Gastrocnemius medialis (tissue), 4 donors: Measurements from ENCODE around the gene NRCAM.

Experiments
- POLR2A ChIP-seq, 2 donors: fragments of 450-650 bp; IDR thresholded peaks; one replicate each; pipeline ENCODE4 v1.6.1; 2017; ENCODE audit warnings: antibody characterized with exemption in 2 of 2, mild to moderate bottlenecking in 2 of 2, moderate library complexity in 2 of 2
- TF ChIP-seq, protein P1 (sequence below), 5 experiments: fragments of 450-650 bp in 3 of 5; fragments of 200-600 bp in 2 of 5; sonication (generic) in 2 of 5; IDR thresholded peaks in 4 of 5; conservative IDR thresholded peaks in 1 of 5; 1 replicate in 4 of 5; 2 replicates in 1 of 5; pipeline ENCODE4 v1.5.1; 2016 to 2019; ENCODE audit warnings: antibody characterized with exemption in 5 of 5, mild to moderate bottlenecking in 3 of 5, moderate library complexity in 3 of 5

DNA sequence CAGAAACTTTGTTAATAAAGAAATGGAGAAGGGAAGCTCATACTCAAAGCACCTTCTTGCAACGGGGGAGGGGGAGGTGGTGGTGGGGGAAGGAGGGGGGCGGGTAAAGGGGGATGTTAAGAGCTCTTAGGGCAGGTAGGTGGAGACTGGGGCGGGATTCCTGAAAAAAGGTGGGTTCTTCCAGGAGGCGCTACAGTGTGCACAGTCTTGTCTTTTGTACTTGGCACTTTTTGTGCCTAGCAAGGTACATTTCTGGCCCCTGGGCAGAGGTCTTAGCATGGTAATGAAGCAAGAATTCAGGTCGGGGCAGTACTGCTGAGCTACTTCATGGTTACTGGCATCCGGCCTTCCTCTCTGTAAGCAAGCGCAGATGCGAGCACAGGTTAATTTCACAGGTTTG lies 310.8 kb downstream of the NRCAM start:
- TF ChIP-seq, protein P1, sequence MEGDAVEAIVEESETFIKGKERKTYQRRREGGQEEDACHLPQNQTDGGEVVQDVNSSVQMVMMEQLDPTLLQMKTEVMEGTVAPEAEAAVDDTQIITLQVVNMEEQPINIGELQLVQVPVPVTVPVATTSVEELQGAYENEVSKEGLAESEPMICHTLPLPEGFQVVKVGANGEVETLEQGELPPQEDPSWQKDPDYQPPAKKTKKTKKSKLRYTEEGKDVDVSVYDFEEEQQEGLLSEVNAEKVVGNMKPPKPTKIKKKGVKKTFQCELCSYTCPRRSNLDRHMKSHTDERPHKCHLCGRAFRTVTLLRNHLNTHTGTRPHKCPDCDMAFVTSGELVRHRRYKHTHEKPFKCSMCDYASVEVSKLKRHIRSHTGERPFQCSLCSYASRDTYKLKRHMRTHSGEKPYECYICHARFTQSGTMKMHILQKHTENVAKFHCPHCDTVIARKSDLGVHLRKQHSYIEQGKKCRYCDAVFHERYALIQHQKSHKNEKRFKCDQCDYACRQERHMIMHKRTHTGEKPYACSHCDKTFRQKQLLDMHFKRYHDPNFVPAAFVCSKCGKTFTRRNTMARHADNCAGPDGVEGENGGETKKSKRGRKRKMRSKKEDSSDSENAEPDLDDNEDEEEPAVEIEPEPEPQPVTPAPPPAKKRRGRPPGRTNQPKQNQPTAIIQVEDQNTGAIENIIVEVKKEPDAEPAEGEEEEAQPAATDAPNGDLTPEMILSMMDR (IDR thresholded peaks at IDR 0.05 in 4 of 5, conservative IDR thresholded peaks at IDR 0.05 in 1 of 5) = no peak
- no peak for TF ChIP-seq POLR2A (IDR thresholded peaks at IDR 0.05)
